PC-3 (cell line): ENCODE measurements around the gene STX4. TPM values are rescaled to one million over a fixed set of nuclear protein-coding genes. Genes with fewer than 3 reads are reported as not detected.

Source experiments
- ATAC-seq: fragments of 200-7000 bp; cut with Tn5 transposase; 2 replicates; pipeline ENCODE4 v1.9.1; 2020; ENCODE audit warnings: mild to moderate bottlenecking, moderate library complexity
- BruUV-seq: library from RNA; stranded (reverse); fragments of 400-500 nt; replicated peaks from 2 replicates; lab custom pipeline; 2021; lab: Mats Ljungman, UMichigan
- CTCF ChIA-PET: fragments of 300-600 bp; sonication (Branson Sonifier 250); formaldehyde crosslinking; loops from one replicate; lab custom pipeline; 2022; ENCODE audit warnings: antibody characterized with exemption; lab: Charles Lee
- POLR2A ChIA-PET: fragments of 300-600 bp; sonication (Branson Sonifier 250); formaldehyde crosslinking; loops from one replicate; lab custom pipeline; 2022; ENCODE audit warnings: antibody characterized with exemption; ENCODE audit not compliant: unreplicated experiment; lab: Charles Lee
- DNase-seq: peaks from one replicate; pipeline ENCODE4 v3.0.0-alpha.2; 2015
- H2AFZ ChIP-seq: fragments of 300-600 bp; sonication (generic); 2 replicates; pipeline ENCODE4 v1.6.0; 2016; ENCODE audit warnings: antibody characterized with exemption, low read length
- H3F3A ChIP-seq: fragments of 300-600 bp; sonication (generic); one replicate; pipeline ENCODE4 v1.6.0; 2017; ENCODE audit warnings: antibody characterized with exemption, low read length, control low read depth, mild to moderate bottlenecking; ENCODE audit not compliant: unreplicated experiment
- H3K27ac ChIP-seq: fragments of 300-600 bp; sonication (generic); 2 replicates; pipeline ENCODE4 v1.5.1; 2016; ENCODE audit warnings: mild to moderate bottlenecking, low read length
- H3K27me3 ChIP-seq: fragments of 300-600 bp; sonication (generic); 2 replicates; pipeline ENCODE4 v1.6.1; 2016; ENCODE audit warnings: low read length, mixed read lengths
- H3K36me3 ChIP-seq: fragments of 300-600 bp; sonication (generic); 2 replicates; pipeline ENCODE4 v1.6.1; 2016; ENCODE audit warnings: low read depth, mixed run types, low read length, mixed read lengths
- H3K4me1 ChIP-seq: fragments of 300-600 bp; sonication (generic); 2 replicates; pipeline ENCODE4 v1.5.1; 2016; ENCODE audit warnings: low read length; ENCODE audit not compliant: insufficient read depth
- H3K4me2 ChIP-seq: fragments of 300-600 bp; sonication (generic); 2 replicates; pipeline ENCODE4 v1.6.0; 2016; ENCODE audit warnings: low read length
- H3K4me3 ChIP-seq: fragments of 300-600 bp; sonication (generic); 2 replicates; pipeline ENCODE4 v1.5.1; 2016; ENCODE audit warnings: mild to moderate bottlenecking, low read length, mixed read lengths
- H3K79me2 ChIP-seq: fragments of 300-600 bp; sonication (generic); 2 replicates; pipeline ENCODE4 v1.6.1; 2017; ENCODE audit warnings: low read length, mixed read lengths
- H3K9ac ChIP-seq: fragments of 300-600 bp; sonication (generic); 2 replicates; pipeline ENCODE4 v1.6.0; 2016; ENCODE audit warnings: mild to moderate bottlenecking, low read length
- H3K9me2 ChIP-seq: fragments of 300-600 bp; sonication (generic); replicated peaks from 2 replicates; pipeline ENCODE4 v1.6.1; 2016; ENCODE audit warnings: mixed run types, low read length, mixed read lengths
- H3K9me3 ChIP-seq: fragments of 300-600 bp; sonication (generic); 2 replicates; pipeline ENCODE4 v1.6.1; 2016; ENCODE audit warnings: low read length, mixed read lengths
- H4K20me1 ChIP-seq: fragments of 300-600 bp; sonication (generic); 2 replicates; pipeline ENCODE4 v1.6.1; 2016; ENCODE audit warnings: low read length, mixed read lengths
- EZH2 ChIP-seq: fragments of 300-600 bp; sonication (generic); IDR thresholded peaks from one replicate; pipeline ENCODE4 v1.6.1; 2017; ENCODE audit warnings: antibody characterized with exemption, mild to moderate bottlenecking, low read length; ENCODE audit not compliant: unreplicated experiment
- EZH2phosphoT487 ChIP-seq: fragments of 300-600 bp; sonication (generic); IDR thresholded peaks from 2 replicates; pipeline ENCODE4 v1.6.1; 2018; ENCODE audit warnings: mild to moderate bottlenecking, antibody characterized with exemption, low read length, borderline replicate concordance
- intact Hi-C: fragments of 100-400 bp; cut with micrococcal nuclease; formaldehyde crosslinking; loops from 2 replicates; pipeline ENCODE4 v1.9.0; 2023
- total RNA-seq: library from RNA; depleted of rRNA; stranded (reverse); fragments of >200 nt; gene quantifications from 2 replicates; pipeline ENCODE4 v1.2.3, GENCODE V29; 2014
- TF ChIP-seq, protein P1 (sequence below): fragments of 300-600 bp; sonication (generic); conservative IDR thresholded peaks from 2 replicates; pipeline ENCODE4 v1.5.1; 2017; ENCODE audit warnings: antibody characterized with exemption, low read depth, mild to moderate bottlenecking, low read length

The STX4 gene
- total RNA-seq, 1 experiment from 2014 or later, result 27.4 TPM

DNA sequence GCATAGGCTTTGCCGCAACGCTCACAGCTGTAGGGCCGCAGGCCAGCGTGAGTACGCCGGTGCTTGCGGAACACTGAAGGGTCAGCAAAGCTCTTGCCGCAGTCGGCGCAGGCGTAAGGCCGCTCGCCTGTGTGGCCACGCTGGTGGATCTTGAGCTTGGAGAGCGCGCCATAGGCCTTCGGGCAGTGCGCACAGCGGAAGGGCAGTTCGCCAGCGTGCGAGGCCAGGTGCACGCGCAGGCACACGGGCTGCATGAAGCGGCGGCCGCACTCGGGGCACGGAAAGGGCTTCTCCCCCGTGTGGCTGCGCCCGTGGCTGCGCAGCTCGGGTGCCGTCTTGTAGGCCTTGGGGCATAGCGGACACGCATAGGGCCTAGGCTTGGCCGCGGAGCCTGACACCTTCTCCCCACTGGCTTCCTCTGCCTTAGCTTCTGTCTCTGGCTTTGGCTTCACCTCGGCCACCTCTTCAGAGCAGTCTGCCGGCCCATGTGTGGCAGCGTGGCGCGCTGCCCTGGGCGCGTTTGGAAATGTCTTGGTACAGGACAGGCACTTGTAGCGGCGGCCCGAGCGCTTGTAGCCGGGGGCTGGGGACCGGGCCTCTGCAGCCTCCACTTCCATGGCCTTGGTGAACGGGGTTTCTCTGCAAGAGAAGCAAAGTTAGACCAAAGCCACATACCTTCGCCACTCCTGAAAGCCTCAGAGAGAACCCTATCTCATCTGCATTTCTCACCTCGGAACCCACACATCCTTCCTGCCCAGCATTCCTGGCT is 30.7 kb downstream of the STX4 start:
- Histone ChIP-seq H3K9ac (no peak overlapping the region), H3K27ac (no peak overlapping the region), H3K4me3 (no peak overlapping the region), H3K79me2 (peaks cover 38% of the 10 kb centered on the region), H3K4me2 (no peak overlapping the region), H3K36me3 (peaks cover 4% of the 10 kb centered on the region), H3K9me2 (no peaks in the 10 kb centered on the region), H3K9me3 (no peaks in the 10 kb centered on the region), H2AFZ (no peak overlapping the region), H3K27me3 (no peaks in the 10 kb centered on the region), H4K20me1 (no peaks in the 10 kb centered on the region), H3F3A (no peaks in the 10 kb centered on the region), H3K4me1 (no peaks in the 10 kb centered on the region)
- TF ChIP-seq EZH2phosphoT487 (no peak), EZH2 (no peak)
- TF ChIP-seq, protein P1, sequence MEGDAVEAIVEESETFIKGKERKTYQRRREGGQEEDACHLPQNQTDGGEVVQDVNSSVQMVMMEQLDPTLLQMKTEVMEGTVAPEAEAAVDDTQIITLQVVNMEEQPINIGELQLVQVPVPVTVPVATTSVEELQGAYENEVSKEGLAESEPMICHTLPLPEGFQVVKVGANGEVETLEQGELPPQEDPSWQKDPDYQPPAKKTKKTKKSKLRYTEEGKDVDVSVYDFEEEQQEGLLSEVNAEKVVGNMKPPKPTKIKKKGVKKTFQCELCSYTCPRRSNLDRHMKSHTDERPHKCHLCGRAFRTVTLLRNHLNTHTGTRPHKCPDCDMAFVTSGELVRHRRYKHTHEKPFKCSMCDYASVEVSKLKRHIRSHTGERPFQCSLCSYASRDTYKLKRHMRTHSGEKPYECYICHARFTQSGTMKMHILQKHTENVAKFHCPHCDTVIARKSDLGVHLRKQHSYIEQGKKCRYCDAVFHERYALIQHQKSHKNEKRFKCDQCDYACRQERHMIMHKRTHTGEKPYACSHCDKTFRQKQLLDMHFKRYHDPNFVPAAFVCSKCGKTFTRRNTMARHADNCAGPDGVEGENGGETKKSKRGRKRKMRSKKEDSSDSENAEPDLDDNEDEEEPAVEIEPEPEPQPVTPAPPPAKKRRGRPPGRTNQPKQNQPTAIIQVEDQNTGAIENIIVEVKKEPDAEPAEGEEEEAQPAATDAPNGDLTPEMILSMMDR, result no peak
- ChIA-PET POLR2A (no interaction called here), CTCF (no interaction called here)
- BruUV-seq, result no TSS peak
- DNase-seq, result no peak
- intact Hi-C loops, result no loop called here
- no peak for ATAC-seq

DNA sequence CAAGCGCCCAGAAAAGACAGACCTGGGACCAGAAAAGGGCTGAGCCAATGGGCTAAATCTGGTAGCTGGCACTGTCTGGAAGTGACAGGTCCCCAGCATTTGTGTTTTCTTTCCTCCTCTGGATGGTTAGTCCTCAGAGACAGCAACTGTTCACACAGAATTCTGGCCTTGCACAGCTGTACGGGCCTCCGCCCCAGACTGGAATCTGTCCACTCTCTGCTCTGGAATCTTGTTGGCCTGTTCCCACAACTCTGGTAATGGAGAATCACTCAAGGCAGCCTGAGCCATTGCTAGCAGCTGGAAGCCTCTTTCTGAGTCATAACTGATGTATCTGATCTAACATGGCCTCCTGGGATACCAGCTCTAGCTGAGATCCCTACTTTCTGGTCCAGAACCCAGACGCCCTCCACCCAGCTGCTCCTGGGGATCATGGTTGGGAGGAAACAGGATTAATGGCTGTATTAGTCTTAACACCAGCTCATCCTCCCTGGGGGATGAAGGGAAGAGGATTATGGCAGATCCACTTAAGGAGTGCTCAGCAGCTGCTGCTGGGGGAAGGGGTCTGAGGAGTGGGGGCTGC is 31.6 kb downstream of the STX4 start:
- CTCF ChIA-PET, result interaction anchor here (0.7 kb wide), 1 partner anchor 43 kb away, joined by 3 read pairs; no protein-coding TSS in a partner anchor
- POLR2A ChIA-PET, result no interaction called here
- no peaks in the 10 kb centered on the region for H3K9me2 ChIP-seq
- no peak overlapping the region for H3K27ac ChIP-seq
- H3F3A ChIP-seq, result no peaks in the 10 kb centered on the region
- H3K36me3 ChIP-seq, result peaks cover 4% of the 10 kb centered on the region; the same call in 1 of the 2 replicates
- no peak overlapping the region for H3K4me2 ChIP-seq
- H3K9ac ChIP-seq, result no peak overlapping the region
- H3K4me1 ChIP-seq, result no peaks in the 10 kb centered on the region
- ATAC-seq, result peak; percentile 67
- peaks cover 44% of the 10 kb centered on the region for H3K79me2 ChIP-seq
- no peaks in the 10 kb centered on the region for H3K27me3 ChIP-seq
- no peak overlapping the region for H3K4me3 ChIP-seq
- H4K20me1 ChIP-seq, result no peaks in the 10 kb centered on the region
- DNase-seq, result peak; percentile 24
- intact Hi-C loops, result no loop called here
- TF ChIP-seq, protein P1, result no peak
- no peak for TF ChIP-seq EZH2phosphoT487
- TF ChIP-seq EZH2, result no peak
- BruUV-seq, result no TSS peak
- no peak overlapping the region for H2AFZ ChIP-seq
- H3K9me3 ChIP-seq, result no peaks in the 10 kb centered on the region

- Histone ChIP-seq H3K36me3 (no peaks in the 10 kb centered on the region), H2AFZ (no peak overlapping the region), H3K4me1 (peaks cover 9% of the 10 kb centered on the region; the same call in 1 of the 2 replicates), H3K4me2 (no peak overlapping the region), H3K9ac (no peak overlapping the region), H4K20me1 (no peaks in the 10 kb centered on the region), H3K79me2 (peaks cover 62% of the 10 kb centered on the region), H3K4me3 (no peak overlapping the region), H3K9me3 (no peaks in the 10 kb centered on the region), H3F3A (no peaks in the 10 kb centered on the region), H3K27me3 (no peaks in the 10 kb centered on the region), H3K9me2 (no peaks in the 10 kb centered on the region), H3K27ac (no peak overlapping the region)
- no peak for ATAC-seq
- POLR2A ChIA-PET, result no interaction called here
- CTCF ChIA-PET, result no interaction called here
- DNase-seq, result no peak
- TF ChIP-seq, protein P1, result no peak
- no peak for TF ChIP-seq EZH2
- no peak for TF ChIP-seq EZH2phosphoT487
- no TSS peak for BruUV-seq
- intact Hi-C loops, result no loop called here
These were observed 34.0 kb downstream of the STX4 start for GRCh38 chr16:31067342-31067741.
